B cell (primary cell): ENCODE data around the gene NLRP4. TPM values are rescaled to one million over a fixed set of nuclear protein-coding genes. Genes with fewer than 3 reads are reported as not detected.

Experiments
- ATAC-seq: fragments of 200-7000 bp; cut with Tn5 transposase; one replicate; pipeline ENCODE4 v1.10.0; 2021; ENCODE audit warnings: low read depth, mild to moderate bottlenecking, moderate number of reproducible peaks, moderate library complexity
- CTCF ChIA-PET: fragments of 350-600 bp; sonication (Branson Sonifier 250); formaldehyde crosslinking; loops from one replicate; lab custom pipeline; 2021; ENCODE audit warnings: antibody characterized with exemption, inconsistent platforms; lab: Charles Lee
- POLR2A ChIA-PET: fragments of 350-600 bp; sonication (Branson Sonifier 250); formaldehyde crosslinking; loops from one replicate; lab custom pipeline; 2021; ENCODE audit warnings: antibody characterized with exemption; lab: Charles Lee
- DNase-seq: peaks from one replicate; pipeline ENCODE4 v3.0.0; 2013
- H2AFZ ChIP-seq: 2 replicates; pipeline ENCODE4 v1.6.1; 2012; ENCODE audit warnings: mild to moderate bottlenecking, low read depth, low read length; ENCODE audit not compliant: insufficient read depth, poor library complexity, severe bottlenecking
- H3K27ac ChIP-seq, 2 donors: 1 replicate in 1 of 2; 2 replicates in 1 of 2; pipeline ENCODE4 v1.5.1; 2012 to 2013; ENCODE audit warnings: low read length in 2 of 2, mild to moderate bottlenecking in 2 of 2, moderate library complexity in 1 of 2
- H3K27me3 ChIP-seq, 4 experiments: fragments of 200-600 bp in 1 of 4; sonication (generic) in 1 of 4; replicated peaks in 1 of 4; 1 replicate in 2 of 4; 2 replicates in 2 of 4; pipeline versions ENCODE4 v1.6.1 to v1.7.0; 2013 to 2016; ENCODE audit warnings: low read length in 3 of 4, mild to moderate bottlenecking in 2 of 4, mixed read lengths in 1 of 4, moderate library complexity in 1 of 4; ENCODE audit not compliant: insufficient read depth in 4 of 4, control insufficient read depth in 3 of 4; ENCODE audit errors: control extremely low read depth in 1 of 4
- H3K36me3 ChIP-seq, 2 experiments: replicated peaks in 1 of 2; 1 replicate in 1 of 2; 2 replicates in 1 of 2; pipeline versions ENCODE4 v1.6.1 to v1.7.1; 2013; ENCODE audit warnings: low read length in 1 of 2; ENCODE audit not compliant: insufficient read depth in 2 of 2, control insufficient read depth in 1 of 2; ENCODE audit errors: control extremely low read depth in 1 of 2, extremely low read depth in 1 of 2
- H3K4me1 ChIP-seq, 2 donors: fragments of 200-600 bp in 1 of 2; sonication (generic) in 1 of 2; 1 replicate in 1 of 2; 2 replicates in 1 of 2; pipeline versions ENCODE4 v1.5.1 to v1.6.1; 2013 to 2017; ENCODE audit warnings: low read length in 2 of 2; ENCODE audit not compliant: control insufficient read depth in 2 of 2, insufficient read depth in 2 of 2
- H3K4me2 ChIP-seq: replicated peaks from 2 replicates; pipeline ENCODE3; 2012; ENCODE audit warnings: mild to moderate bottlenecking, low read depth, low read length; ENCODE audit not compliant: poor library complexity, severe bottlenecking
- H3K4me3 ChIP-seq, 5 experiments: fragments of 200-600 bp in 1 of 5; sonication (generic) in 1 of 5; 1 replicate in 3 of 5; 2 replicates in 2 of 5; pipeline versions ENCODE4 v1.5.1 to v1.7.0; 2011 to 2016; ENCODE audit warnings: low read length in 4 of 5, mild to moderate bottlenecking in 4 of 5, low read depth in 2 of 5, control low read depth in 1 of 5, moderate library complexity in 1 of 5; ENCODE audit not compliant: insufficient read depth in 1 of 5; ENCODE audit errors: control extremely low read depth in 1 of 5, extremely low read depth in 1 of 5
- H3K79me2 ChIP-seq: fragments of 200-600 bp; sonication (generic); one replicate; pipeline ENCODE4 v1.6.0; 2016; ENCODE audit warnings: low read length; ENCODE audit not compliant: control insufficient read depth, insufficient read depth
- H3K9ac ChIP-seq: fragments of 200-600 bp; sonication (generic); 2 replicates; pipeline ENCODE4 v1.6.1; 2017; ENCODE audit warnings: mild to moderate bottlenecking, low read length, moderate library complexity
- H3K9me3 ChIP-seq, 3 donors: one replicate each; pipeline versions ENCODE4 v1.6.1 to v1.7.1; 2013; ENCODE audit warnings: low read length in 2 of 3; ENCODE audit not compliant: control insufficient read depth in 2 of 3, insufficient read depth in 1 of 3; ENCODE audit errors: control extremely low read depth in 1 of 3
- H4K20me1 ChIP-seq: 2 replicates; pipeline ENCODE4 v1.6.0; 2012; ENCODE audit warnings: mild to moderate bottlenecking, low read length; ENCODE audit not compliant: insufficient read depth, control insufficient read depth, poor library complexity, severe bottlenecking
- H3K27ac Mint-ChIP-seq: one replicate; pipeline ENCODE4 v1.8.0; 2021; ENCODE audit warnings: mixed read lengths
- H3K27me3 Mint-ChIP-seq: one replicate; pipeline ENCODE4 v1.8.0; 2021; ENCODE audit warnings: mixed read lengths
- H3K4me1 Mint-ChIP-seq: one replicate; pipeline ENCODE4 v1.8.0; 2021; ENCODE audit warnings: mixed read lengths
- H3K4me3 Mint-ChIP-seq: one replicate; pipeline ENCODE4 v1.8.0; 2021; ENCODE audit warnings: mixed read lengths
- H3K9me3 Mint-ChIP-seq: one replicate; pipeline ENCODE4 v1.8.0; 2022; ENCODE audit warnings: mixed read lengths; ENCODE audit not compliant: insufficient read depth
- CTCF ChIP-seq: fragments of 200-600 bp; IDR thresholded peaks from one replicate; pipeline ENCODE4 v1.8.0; 2022; ENCODE audit warnings: antibody characterized with exemption, mild to moderate bottlenecking
- EZH2 ChIP-seq: IDR thresholded peaks from 2 replicates; pipeline ENCODE4 v1.6.1; 2012; ENCODE audit warnings: borderline replicate concordance, low read depth, mild to moderate bottlenecking, moderate library complexity, low read length; ENCODE audit not compliant: insufficient read depth, poor library complexity, severe bottlenecking
- WGBS: methylation state at CpG from one replicate; pipeline ENCODE4 v1.1.5; 2013; ENCODE audit warnings: missing lambda C conversion rate; ENCODE audit not compliant: insufficient coverage; 5-methylcytosine and 5-hydroxymethylcytosine counted together
- intact Hi-C: fragments of 100-400 bp; cut with micrococcal nuclease; formaldehyde crosslinking; loops from one replicate; pipeline ENCODE4 v1.10.0; 2022
- polyA plus RNA-seq: library from polyadenylated mRNA; depleted of rRNA; stranded (reverse); fragments of >200 nt; gene quantifications from 2 replicates; pipeline ENCODE4 v1.2.3, GENCODE V29; 2012
- total RNA-seq, 2 donors: library from RNA; stranded (reverse); fragments of 120-200 nt in 1 of 2; gene quantifications; 1 replicate in 1 of 2; 2 replicates in 1 of 2; pipeline versions ENCODE4 v1.2.3 to v1.2.4, GENCODE V29; 2013 to 2022

The NLRP4 gene
- total and polyA plus RNA-seq, 2 donors (not counting 1 experiment from before 2014, with no cell fraction given): 0.15 to 1.3 TPM

- Mint-ChIP-seq H3K4me3 (no peak overlapping the region), H3K4me1 (no peaks in the 10 kb centered on the region), H3K27me3 (peaks cover 8% of the 10 kb centered on the region), H3K27ac (no peak overlapping the region), H3K9me3 (peaks cover 2% of the 10 kb centered on the region)
- H4K20me1 ChIP-seq: no peaks in the 10 kb centered on the region
- H3K4me2 ChIP-seq: no peak overlapping the region
- no peak overlapping the region for H3K27ac ChIP-seq
- ATAC-seq (no peak), DNase-seq (no peak)
- intact Hi-C loops: no loop called here
- TF ChIP-seq EZH2 (no peak), CTCF (no peak)
- ChIA-PET POLR2A (no interaction called here), CTCF (no interaction called here)
- H3K9me3 ChIP-seq: peaks cover 0 to 10% (median 0%) of the 10 kb centered on the region in 3 donors
- H3K9ac ChIP-seq: no peak overlapping the region
- no peaks in the 10 kb centered on the region for H3K79me2 ChIP-seq
- H3K36me3 ChIP-seq: no peaks in the 10 kb centered on the region
- no peaks in the 10 kb centered on the region for H3K27me3 ChIP-seq
- no peaks in the 10 kb centered on the region for H3K4me1 ChIP-seq
- H3K4me3 ChIP-seq: no peak overlapping the region
- 86% methylated on average over 7 of the region's 14 CpGs for WGBS
- H2AFZ ChIP-seq: no peak overlapping the region
Measured at GRCh38 chr19:55930996-55931515, 94.7 kb downstream of the NLRP4 start.

Other genes with a start within 250 kb of the NLRP4 start
- gene FIZ1, start 237.0 kb upstream of the NLRP4 start, total RNA-seq: 21.4 and 26.4 TPM in 2 replicates
- 7.4 and 8.0 TPM in 2 replicates for gene FIZ1, start 237.0 kb upstream of the NLRP4 start, polyA plus RNA-seq
- gene ZNF524, start 236.3 kb upstream of the NLRP4 start, total RNA-seq: 21.2 and 23.8 TPM in 2 replicates
- gene ZNF524, start 236.3 kb upstream of the NLRP4 start, polyA plus RNA-seq: 18.0 and 27.4 TPM in 2 replicates
- gene ZNF865, start 230.9 kb upstream of the NLRP4 start, total RNA-seq: 22.7 TPM in 2 replicates
- gene ZNF865, start 230.9 kb upstream of the NLRP4 start, polyA plus RNA-seq: 9.9 and 11.3 TPM in 2 replicates
- 9.7 and 11.5 TPM in 2 replicates for gene ZNF784, start 212.0 kb upstream of the NLRP4 start, total RNA-seq
- gene ZNF784, start 212.0 kb upstream of the NLRP4 start, polyA plus RNA-seq: 9.2 and 13.3 TPM in 2 replicates
- 101 and 126 TPM in 2 replicates for gene ZNF580, start 195.5 kb upstream of the NLRP4 start, total RNA-seq
- gene ZNF580, start 195.5 kb upstream of the NLRP4 start, polyA plus RNA-seq: 69.8 and 105 TPM in 2 replicates
- gene ZNF581, start 192.9 kb upstream of the NLRP4 start, total RNA-seq: 47.3 and 51.3 TPM in 2 replicates
- 38.6 and 48.2 TPM in 2 replicates for gene ZNF581, start 192.9 kb upstream of the NLRP4 start, polyA plus RNA-seq
- 25.2 and 28.3 TPM in 2 replicates for gene CCDC106, start 188.3 kb upstream of the NLRP4 start, total RNA-seq
- 52.1 and 54.5 TPM in 2 replicates for gene CCDC106, start 188.3 kb upstream of the NLRP4 start, polyA plus RNA-seq
- 275 and 278 TPM in 2 replicates for gene U2AF2, start 181.5 kb upstream of the NLRP4 start, total RNA-seq
- gene U2AF2, start 181.5 kb upstream of the NLRP4 start, polyA plus RNA-seq: 275 and 300 TPM in 2 replicates
- gene EPN1, start 161.3 kb upstream of the NLRP4 start, total RNA-seq: 63.8 and 63.9 TPM in 2 replicates
- gene EPN1, start 161.3 kb upstream of the NLRP4 start, polyA plus RNA-seq: 52.3 and 54.4 TPM in 2 replicates
- gene NLRP9, start 98.1 kb upstream of the NLRP4 start, total RNA-seq: not detected in 2 replicates
- not detected in 2 replicates for gene NLRP9, start 98.1 kb upstream of the NLRP4 start, polyA plus RNA-seq
- gene RFPL4A, start 77.4 kb upstream of the NLRP4 start, total RNA-seq: not detected in 2 replicates
- gene RFPL4A, start 77.4 kb upstream of the NLRP4 start, polyA plus RNA-seq: not detected in 2 replicates
- not detected in 2 replicates for gene RFPL4AL1, start 67.4 kb upstream of the NLRP4 start, total RNA-seq
- gene RFPL4AL1, start 67.4 kb upstream of the NLRP4 start, polyA plus RNA-seq: not detected in 2 replicates
- 0.12 TPM in 1 of 2 replicates, not detected in the other for gene NLRP11, start 4.5 kb upstream of the NLRP4 start, total RNA-seq
- gene NLRP11, start 4.5 kb upstream of the NLRP4 start, polyA plus RNA-seq: 0.07 and 0.24 TPM in 2 replicates
- gene NLRP13, start 95.8 kb downstream of the NLRP4 start, total RNA-seq: not detected in 2 replicates
- not detected in 2 replicates for gene NLRP13, start 95.8 kb downstream of the NLRP4 start, polyA plus RNA-seq
- not detected in 2 replicates for gene NLRP8, start 111.3 kb downstream of the NLRP4 start, total RNA-seq
- gene NLRP8, start 111.3 kb downstream of the NLRP4 start, polyA plus RNA-seq: not detected in 2 replicates
- not detected in 2 replicates for gene NLRP5, start 150.2 kb downstream of the NLRP4 start, total RNA-seq
- gene NLRP5, start 150.2 kb downstream of the NLRP4 start, polyA plus RNA-seq: not detected in 2 replicates